Upper lobe of right lung (tissue), 1 donor: ENCODE results near the gene EPM2AIP1. TPM values are rescaled to one million over a fixed set of nuclear protein-coding genes. Genes with fewer than 3 reads are reported as not detected.

Experiments used
- ATAC-seq: fragments of 200-7000 bp; cut with Tn5 transposase; one replicate; pipeline ENCODE4 v1.9.1; 2020; ENCODE audit warnings: mild to moderate bottlenecking, moderate library complexity
- DNase-seq: peaks from one replicate; pipeline ENCODE4 v3.0.0-alpha.2; 2020
- H3K27ac ChIP-seq: fragments of 200-600 bp; one replicate; pipeline ENCODE4 v1.8.0; 2022
- H3K27me3 ChIP-seq: fragments of 200-600 bp; one replicate; pipeline ENCODE4 v1.8.0; 2022; ENCODE audit warnings: mild to moderate bottlenecking
- H3K36me3 ChIP-seq: fragments of 200-600 bp; one replicate; pipeline ENCODE4 v1.8.0; 2022
- H3K4me1 ChIP-seq: fragments of 200-600 bp; one replicate; pipeline ENCODE4 v1.8.0; 2022
- H3K4me3 ChIP-seq: fragments of 200-600 bp; one replicate; pipeline ENCODE4 v1.8.0; 2022; ENCODE audit warnings: mild to moderate bottlenecking
- H3K9me3 ChIP-seq: fragments of 200-600 bp; one replicate; pipeline ENCODE4 v1.8.0; 2022
- CTCF ChIP-seq: fragments of 200-600 bp; IDR thresholded peaks from one replicate; pipeline ENCODE4 v1.8.0; 2022; ENCODE audit warnings: antibody characterized with exemption
- intact Hi-C: fragments of 100-400 bp; cut with DNase I; formaldehyde crosslinking; loops from one replicate; pipeline ENCODE4 v1.11.0; 2022
- total RNA-seq: library from RNA; stranded (reverse); fragmentation: NEBNext Ultra II Directional; extraction: Animal tissue kit (Norgen Biotek cat#: 25700); gene quantifications from one replicate; pipeline ENCODE4 v1.2.1, GENCODE V29; 2021
- donor health status: DM: no; HTN: yes; CAD: no; lungs with severe emphysema.

EPM2AIP1 gene
- total RNA-seq, 1 donor from 2014 or later, result 20.1 TPM

DNA sequence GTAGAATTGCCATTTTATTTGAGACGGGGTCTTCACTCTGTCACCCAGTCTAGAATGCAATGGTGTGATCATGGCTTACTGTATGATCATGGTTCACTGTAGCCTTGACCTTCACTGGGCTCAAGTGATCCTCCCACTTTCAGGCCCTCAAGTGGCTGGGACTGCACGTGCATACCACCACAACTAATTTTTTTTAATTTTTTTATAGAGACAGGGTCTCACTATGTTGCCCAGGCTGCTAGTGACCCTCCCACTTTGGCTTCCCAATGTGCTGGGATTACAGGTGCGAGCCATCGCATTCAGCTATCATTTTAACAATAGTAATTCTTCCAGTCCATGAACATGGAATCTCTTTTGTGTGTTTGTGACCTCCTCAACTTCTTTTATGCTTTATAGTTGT lies 11.9 kb downstream of the EPM2AIP1 start:
- Histone ChIP-seq H3K4me3 (no peak overlapping the region), H3K27me3 (no peaks in the 10 kb centered on the region), H3K4me1 (no peaks in the 10 kb centered on the region), H3K9me3 (no peaks in the 10 kb centered on the region), H3K27ac (no peak overlapping the region), H3K36me3 (peaks cover 39% of the 10 kb centered on the region)
- no peak for TF ChIP-seq CTCF
- ATAC-seq (no peak), DNase-seq (no peak)
- intact Hi-C loops, result no loop called here

- intact Hi-C loops, result no loop called here
- peaks cover 10% of the 10 kb centered on the region for H3K4me1 ChIP-seq
- H3K27me3 ChIP-seq, result no peaks in the 10 kb centered on the region
- H3K9me3 ChIP-seq, result no peaks in the 10 kb centered on the region
- H3K4me3 ChIP-seq, result no peak overlapping the region
- H3K36me3 ChIP-seq, result no peaks in the 10 kb centered on the region
- DNase-seq (no peak), ATAC-seq (no peak)
- H3K27ac ChIP-seq, result no peak overlapping the region
- no peak for TF ChIP-seq CTCF
These were observed 19.8 kb downstream of the EPM2AIP1 start for GRCh38 chr3:36973139-36973538.

DNA sequence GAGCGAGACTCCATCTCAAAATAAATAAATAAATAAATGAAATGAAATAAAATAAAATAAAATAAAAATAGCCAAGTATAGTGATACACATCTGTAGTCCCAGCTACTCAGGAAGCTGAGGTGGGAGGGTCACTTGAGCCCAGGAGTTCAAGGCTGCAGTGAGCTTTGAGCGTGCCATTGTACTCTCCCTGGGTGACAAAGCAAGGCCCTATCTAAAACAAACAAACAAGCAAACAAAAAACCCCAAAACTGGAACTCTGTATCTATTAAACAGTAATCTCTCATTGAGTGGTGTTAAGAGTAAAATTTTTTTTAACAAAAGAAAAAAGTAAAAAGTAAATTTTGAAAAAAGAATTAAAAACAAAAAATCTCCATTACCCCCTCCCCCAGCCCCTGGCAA lies 20.8 kb downstream of the EPM2AIP1 start:
- H3K9me3 ChIP-seq, result no peaks in the 10 kb centered on the region
- H3K4me3 ChIP-seq, result no peak overlapping the region
- TF ChIP-seq CTCF, result no peak
- H3K27me3 ChIP-seq, result no peaks in the 10 kb centered on the region
- ATAC-seq (no peak), DNase-seq (no peak)
- intact Hi-C loops, result no loop called here
- H3K4me1 ChIP-seq, result peaks cover 10% of the 10 kb centered on the region
- H3K27ac ChIP-seq, result no peak overlapping the region
- H3K36me3 ChIP-seq, result no peaks in the 10 kb centered on the region

GRCh38 chr3:36969540-36970432 lies 23.1 kb downstream of the EPM2AIP1 start:
- no peak overlapping the region for H3K4me3 ChIP-seq
- TF ChIP-seq CTCF, result no peak
- H3K9me3 ChIP-seq, result no peaks in the 10 kb centered on the region
- no peaks in the 10 kb centered on the region for H3K27me3 ChIP-seq
- no peaks in the 10 kb centered on the region for H3K36me3 ChIP-seq
- intact Hi-C loops, result no loop called here
- H3K4me1 ChIP-seq, result peaks cover 10% of the 10 kb centered on the region
- DNase-seq (no peak), ATAC-seq (peak; percentile 81)
- no peak overlapping the region for H3K27ac ChIP-seq

DNA sequence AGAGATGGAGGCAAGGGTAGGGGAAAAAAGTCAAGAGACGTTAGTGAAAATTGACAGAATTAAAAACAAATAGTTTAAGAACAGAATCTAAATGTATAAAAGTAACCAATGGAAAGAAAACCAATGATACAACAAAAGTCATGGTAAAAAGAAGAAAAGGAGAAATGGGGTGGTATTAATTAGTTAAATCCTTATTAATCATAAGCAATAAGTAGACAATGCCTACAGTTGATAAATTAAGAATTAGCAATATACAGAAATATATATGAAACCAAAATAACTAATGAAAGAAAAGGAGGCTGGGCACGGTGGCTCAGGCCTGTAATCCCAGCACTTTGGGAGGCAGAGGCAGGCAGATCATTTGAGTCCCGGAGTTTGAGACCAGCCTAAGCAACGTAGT lies 23.8 kb downstream of the EPM2AIP1 start:
- no peak overlapping the region for H3K27ac ChIP-seq
- no peaks in the 10 kb centered on the region for H3K27me3 ChIP-seq
- peaks cover 10% of the 10 kb centered on the region for H3K4me1 ChIP-seq
- no peaks in the 10 kb centered on the region for H3K9me3 ChIP-seq
- H3K4me3 ChIP-seq, result no peak overlapping the region
- TF ChIP-seq CTCF, result no peak
- DNase-seq, result no peak
- no peak for ATAC-seq
- no peaks in the 10 kb centered on the region for H3K36me3 ChIP-seq
- intact Hi-C loops, result no loop called here
